HepG2 (cell line): ENCODE measurements around the gene MC3R. TPM values are rescaled to one million over a fixed set of nuclear protein-coding genes. Genes with fewer than 3 reads are reported as not detected.

Experiments used
- BRCA1 ChIP-seq: sonication (generic); formaldehyde crosslinking; IDR thresholded peaks from 2 replicates; pipeline ENCODE4 v1.4.0; 2020; ENCODE audit warnings: missing genetic modification reagents
- ELF1 ChIP-seq: sonication (generic); formaldehyde crosslinking; IDR thresholded peaks from 2 replicates; pipeline ENCODE4 v1.4.0; 2020; ENCODE audit warnings: missing genetic modification reagents
- MAFF ChIP-seq: IDR thresholded peaks from 2 replicates; pipeline ENCODE4 v1.6.1; 2011; ENCODE audit warnings: low read depth, low read length, improper control_type of control experiment
- PAWR ChIP-seq: sonication (generic); formaldehyde crosslinking; IDR thresholded peaks from 2 replicates; pipeline ENCODE4 v1.4.0; 2020; ENCODE audit warnings: missing genetic modification reagents, mild to moderate bottlenecking, borderline replicate concordance
- PHB2 ChIP-seq: fragments of 450-650 bp; IDR thresholded peaks from 2 replicates; pipeline ENCODE4 v1.6.1; 2018; ENCODE audit not compliant: partially characterized antibody
- RAD51 ChIP-seq: fragments of 450-650 bp; IDR thresholded peaks from 2 replicates; pipeline ENCODE4 v1.6.1; 2016; ENCODE audit warnings: borderline replicate concordance
- RFX5 ChIP-seq: IDR thresholded peaks from 2 replicates; pipeline ENCODE4 v1.6.1; 2011; ENCODE audit warnings: low read depth, low read length, improper control_type of control experiment
- SALL1 ChIP-seq: sonication (generic); formaldehyde crosslinking; IDR thresholded peaks from 2 replicates; pipeline ENCODE4 v1.8.0; 2022; ENCODE audit warnings: mild to moderate bottlenecking, missing genetic modification reagents
- SALL2 ChIP-seq: sonication (generic); formaldehyde crosslinking; IDR thresholded peaks from 2 replicates; pipeline ENCODE4 v1.8.1; 2023; ENCODE audit warnings: mild to moderate bottlenecking, missing genetic modification reagents, inconsistent platforms
- ZBTB8A ChIP-seq: sonication (generic); formaldehyde crosslinking; IDR thresholded peaks from 2 replicates; pipeline ENCODE4 v1.4.0; 2020; ENCODE audit warnings: mild to moderate bottlenecking, low read depth, missing genetic modification reagents, borderline replicate concordance
- ZNF292 ChIP-seq: sonication (generic); formaldehyde crosslinking; IDR thresholded peaks from 2 replicates; pipeline ENCODE4 v1.8.1; 2022; ENCODE audit warnings: mild to moderate bottlenecking, low read depth, missing genetic modification reagents, borderline replicate concordance
- ZNF550 ChIP-seq: sonication (generic); formaldehyde crosslinking; IDR thresholded peaks from 2 replicates; pipeline ENCODE4 v1.4.0; 2020; ENCODE audit warnings: mild to moderate bottlenecking, missing genetic modification reagents, borderline replicate concordance
- ZNF562 ChIP-seq: sonication (generic); formaldehyde crosslinking; IDR thresholded peaks from 2 replicates; pipeline ENCODE4 v1.8.0; 2022; ENCODE audit warnings: missing genetic modification reagents, borderline replicate concordance
- ZNF768 ChIP-seq: sonication (generic); formaldehyde crosslinking; IDR thresholded peaks from 2 replicates; pipeline ENCODE4 v1.4.0; 2020; ENCODE audit warnings: missing genetic modification reagents
- ZNF772 ChIP-seq: sonication (generic); formaldehyde crosslinking; IDR thresholded peaks from 2 replicates; pipeline ENCODE4 v1.5.0; 2020; ENCODE audit warnings: mild to moderate bottlenecking, missing genetic modification reagents
- polyA plus RNA-seq, 8 experiments: library from polyadenylated mRNA; depleted of rRNA in 3 of 8; stranded (reverse) in 7 of 8; unstranded in 1 of 8; fragments of >200 nt; fragmentation: Illumina TruSeq in 4 of 8; extraction: Trizol in 4 of 8; gene quantifications; 2 replicates each; pipeline versions ENCODE4 v1.2.1 to v1.2.3, GENCODE V29; 2011 to 2016; ENCODE audit warnings: low read depth in 4 of 8, missing spikeins in 1 of 8, mixed read lengths in 1 of 8; ENCODE audit not compliant: insufficient read depth in 1 of 8
- total RNA-seq, 5 experiments: library from RNA; depleted of rRNA; stranded (reverse); fragments of >200 nt; fragmentation: Illumina TruSeq; extraction: Trizol; gene quantifications; 2 replicates each; pipeline ENCODE4 v1.2.3, GENCODE V29; 2016; ENCODE audit warnings: low read depth in 1 of 5
- TF ChIP-seq, protein P1 (sequence below): IDR thresholded peaks from 2 replicates; pipeline ENCODE4 v1.6.1; 2016; ENCODE audit warnings: mild to moderate bottlenecking
- TF ChIP-seq, protein P2 (sequence below): sonication (generic); formaldehyde crosslinking; IDR thresholded peaks from 2 replicates; pipeline ENCODE4 v1.9.0; 2021; ENCODE audit warnings: missing genetic modification reagents, mild to moderate bottlenecking, borderline replicate concordance
- TF ChIP-seq, protein P3 (sequence below): sonication (generic); formaldehyde crosslinking; IDR thresholded peaks from 2 replicates; pipeline ENCODE4 v1.8.0; 2022; ENCODE audit warnings: mild to moderate bottlenecking, missing genetic modification reagents; ENCODE audit not compliant: insufficient replicate concordance
- TF ChIP-seq, protein P4 (sequence below): sonication (generic); formaldehyde crosslinking; IDR thresholded peaks from 2 replicates; pipeline ENCODE4 v1.4.0; 2020; ENCODE audit warnings: missing genetic modification reagents, mild to moderate bottlenecking, borderline replicate concordance
- TF ChIP-seq, protein P5 (sequence below): sonication (generic); formaldehyde crosslinking; IDR thresholded peaks from 2 replicates; pipeline ENCODE4 v1.5.0; 2020; ENCODE audit warnings: mild to moderate bottlenecking, missing genetic modification reagents, borderline replicate concordance

MC3R gene
- total and polyA plus RNA-seq, 2 of the 13 experiments (the other 11 are each of a cell fraction or from before 2014, with no cell fraction given): not detected

DNA sequence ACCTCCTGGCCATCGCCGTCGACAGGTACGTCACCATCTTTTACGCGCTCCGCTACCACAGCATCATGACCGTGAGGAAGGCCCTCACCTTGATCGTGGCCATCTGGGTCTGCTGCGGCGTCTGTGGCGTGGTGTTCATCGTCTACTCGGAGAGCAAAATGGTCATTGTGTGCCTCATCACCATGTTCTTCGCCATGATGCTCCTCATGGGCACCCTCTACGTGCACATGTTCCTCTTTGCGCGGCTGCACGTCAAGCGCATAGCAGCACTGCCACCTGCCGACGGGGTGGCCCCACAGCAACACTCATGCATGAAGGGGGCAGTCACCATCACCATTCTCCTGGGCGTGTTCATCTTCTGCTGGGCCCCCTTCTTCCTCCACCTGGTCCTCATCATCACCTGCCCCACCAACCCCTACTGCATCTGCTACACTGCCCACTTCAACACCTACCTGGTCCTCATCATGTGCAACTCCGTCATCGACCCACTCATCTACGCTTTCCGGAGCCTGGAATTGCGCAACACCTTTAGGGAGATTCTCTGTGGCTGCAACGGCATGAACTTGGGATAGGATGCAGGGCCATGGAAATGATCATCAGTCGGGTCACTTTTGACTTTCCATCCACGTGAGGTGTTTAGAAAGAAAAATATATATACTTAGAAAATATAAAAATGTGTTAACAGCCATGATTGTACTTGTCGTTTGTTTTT, 868 bp downstream of the MC3R start (continued):
- TF ChIP-seq, protein P1, sequence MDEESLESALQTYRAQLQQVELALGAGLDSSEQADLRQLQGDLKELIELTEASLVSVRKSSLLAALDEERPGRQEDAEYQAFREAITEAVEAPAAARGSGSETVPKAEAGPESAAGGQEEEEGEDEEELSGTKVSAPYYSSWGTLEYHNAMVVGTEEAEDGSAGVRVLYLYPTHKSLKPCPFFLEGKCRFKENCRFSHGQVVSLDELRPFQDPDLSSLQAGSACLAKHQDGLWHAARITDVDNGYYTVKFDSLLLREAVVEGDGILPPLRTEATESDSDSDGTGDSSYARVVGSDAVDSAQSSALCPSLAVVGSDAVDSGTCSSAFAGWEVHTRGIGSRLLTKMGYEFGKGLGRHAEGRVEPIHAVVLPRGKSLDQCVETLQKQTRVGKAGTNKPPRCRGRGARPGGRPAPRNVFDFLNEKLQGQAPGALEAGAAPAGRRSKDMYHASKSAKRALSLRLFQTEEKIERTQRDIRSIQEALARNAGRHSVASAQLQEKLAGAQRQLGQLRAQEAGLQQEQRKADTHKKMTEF: no peak
- TF ChIP-seq ZNF768: no peak
- TF ChIP-seq RFX5: no peak
- TF ChIP-seq, protein P2, sequence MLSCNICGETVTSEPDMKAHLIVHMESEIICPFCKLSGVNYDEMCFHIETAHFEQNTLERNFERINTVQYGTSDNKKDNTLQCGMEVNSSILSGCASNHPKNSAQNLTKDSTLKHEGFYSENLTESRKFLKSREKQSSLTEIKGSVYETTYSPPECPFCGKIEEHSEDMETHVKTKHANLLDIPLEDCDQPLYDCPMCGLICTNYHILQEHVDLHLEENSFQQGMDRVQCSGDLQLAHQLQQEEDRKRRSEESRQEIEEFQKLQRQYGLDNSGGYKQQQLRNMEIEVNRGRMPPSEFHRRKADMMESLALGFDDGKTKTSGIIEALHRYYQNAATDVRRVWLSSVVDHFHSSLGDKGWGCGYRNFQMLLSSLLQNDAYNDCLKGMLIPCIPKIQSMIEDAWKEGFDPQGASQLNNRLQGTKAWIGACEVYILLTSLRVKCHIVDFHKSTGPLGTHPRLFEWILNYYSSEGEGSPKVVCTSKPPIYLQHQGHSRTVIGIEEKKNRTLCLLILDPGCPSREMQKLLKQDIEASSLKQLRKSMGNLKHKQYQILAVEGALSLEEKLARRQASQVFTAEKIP (CRISPR knock-in tag): no peak
- TF ChIP-seq SALL2 (CRISPR knock-in tag): no peak
- TF ChIP-seq, protein P3, sequence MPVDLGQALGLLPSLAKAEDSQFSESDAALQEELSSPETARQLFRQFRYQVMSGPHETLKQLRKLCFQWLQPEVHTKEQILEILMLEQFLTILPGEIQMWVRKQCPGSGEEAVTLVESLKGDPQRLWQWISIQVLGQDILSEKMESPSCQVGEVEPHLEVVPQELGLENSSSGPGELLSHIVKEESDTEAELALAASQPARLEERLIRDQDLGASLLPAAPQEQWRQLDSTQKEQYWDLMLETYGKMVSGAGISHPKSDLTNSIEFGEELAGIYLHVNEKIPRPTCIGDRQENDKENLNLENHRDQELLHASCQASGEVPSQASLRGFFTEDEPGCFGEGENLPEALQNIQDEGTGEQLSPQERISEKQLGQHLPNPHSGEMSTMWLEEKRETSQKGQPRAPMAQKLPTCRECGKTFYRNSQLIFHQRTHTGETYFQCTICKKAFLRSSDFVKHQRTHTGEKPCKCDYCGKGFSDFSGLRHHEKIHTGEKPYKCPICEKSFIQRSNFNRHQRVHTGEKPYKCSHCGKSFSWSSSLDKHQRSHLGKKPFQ (CRISPR knock-in tag): no peak
- no peak for TF ChIP-seq PAWR (CRISPR knock-in tag)
- no peak for TF ChIP-seq RAD51
- no peak for TF ChIP-seq MAFF
- TF ChIP-seq ZNF562 (CRISPR knock-in tag): no peak
- no peak for TF ChIP-seq ELF1 (CRISPR knock-in tag)
- TF ChIP-seq BRCA1: no peak
- TF ChIP-seq, protein P4, sequence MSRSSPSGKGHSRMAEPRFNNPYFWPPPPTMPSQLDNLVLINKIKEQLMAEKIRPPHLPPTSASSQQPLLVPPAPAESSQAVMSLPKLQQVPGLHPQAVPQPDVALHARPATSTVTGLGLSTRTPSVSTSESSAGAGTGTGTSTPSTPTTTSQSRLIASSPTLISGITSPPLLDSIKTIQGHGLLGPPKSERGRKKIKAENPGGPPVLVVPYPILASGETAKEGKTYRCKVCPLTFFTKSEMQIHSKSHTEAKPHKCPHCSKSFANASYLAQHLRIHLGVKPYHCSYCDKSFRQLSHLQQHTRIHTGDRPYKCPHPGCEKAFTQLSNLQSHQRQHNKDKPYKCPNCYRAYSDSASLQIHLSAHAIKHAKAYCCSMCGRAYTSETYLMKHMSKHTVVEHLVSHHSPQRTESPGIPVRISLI (CRISPR knock-in tag): no peak
- TF ChIP-seq ZNF550 (CRISPR knock-in tag): no peak
- no peak for TF ChIP-seq ZBTB8A (CRISPR knock-in tag)
- peak; percentile 55; the same call in 1 of the 2 replicates for TF ChIP-seq SALL1 (CRISPR knock-in tag)
- TF ChIP-seq ZNF772 (CRISPR knock-in tag): no peak
- TF ChIP-seq, protein P5, sequence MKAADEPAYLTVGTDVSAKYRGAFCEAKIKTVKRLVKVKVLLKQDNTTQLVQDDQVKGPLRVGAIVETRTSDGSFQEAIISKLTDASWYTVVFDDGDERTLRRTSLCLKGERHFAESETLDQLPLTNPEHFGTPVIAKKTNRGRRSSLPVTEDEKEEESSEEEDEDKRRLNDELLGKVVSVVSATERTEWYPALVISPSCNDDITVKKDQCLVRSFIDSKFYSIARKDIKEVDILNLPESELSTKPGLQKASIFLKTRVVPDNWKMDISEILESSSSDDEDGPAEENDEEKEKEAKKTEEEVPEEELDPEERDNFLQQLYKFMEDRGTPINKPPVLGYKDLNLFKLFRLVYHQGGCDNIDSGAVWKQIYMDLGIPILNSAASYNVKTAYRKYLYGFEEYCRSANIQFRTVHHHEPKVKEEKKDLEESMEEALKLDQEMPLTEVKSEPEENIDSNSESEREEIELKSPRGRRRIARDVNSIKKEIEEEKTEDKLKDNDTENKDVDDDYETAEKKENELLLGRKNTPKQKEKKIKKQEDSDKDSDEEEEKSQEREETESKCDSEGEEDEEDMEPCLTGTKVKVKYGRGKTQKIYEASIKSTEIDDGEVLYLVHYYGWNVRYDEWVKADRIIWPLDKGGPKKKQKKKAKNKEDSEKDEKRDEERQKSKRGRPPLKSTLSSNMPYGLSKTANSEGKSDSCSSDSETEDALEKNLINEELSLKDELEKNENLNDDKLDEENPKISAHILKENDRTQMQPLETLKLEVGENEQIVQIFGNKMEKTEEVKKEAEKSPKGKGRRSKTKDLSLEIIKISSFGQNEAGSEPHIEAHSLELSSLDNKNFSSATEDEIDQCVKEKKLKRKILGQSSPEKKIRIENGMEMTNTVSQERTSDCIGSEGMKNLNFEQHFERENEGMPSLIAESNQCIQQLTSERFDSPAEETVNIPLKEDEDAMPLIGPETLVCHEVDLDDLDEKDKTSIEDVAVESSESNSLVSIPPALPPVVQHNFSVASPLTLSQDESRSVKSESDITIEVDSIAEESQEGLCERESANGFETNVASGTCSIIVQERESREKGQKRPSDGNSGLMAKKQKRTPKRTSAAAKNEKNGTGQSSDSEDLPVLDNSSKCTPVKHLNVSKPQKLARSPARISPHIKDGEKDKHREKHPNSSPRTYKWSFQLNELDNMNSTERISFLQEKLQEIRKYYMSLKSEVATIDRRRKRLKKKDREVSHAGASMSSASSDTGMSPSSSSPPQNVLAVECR (CRISPR knock-in tag): no peak
- TF ChIP-seq ZNF292: no peak
- no peak for TF ChIP-seq PHB2
